GM19025 (cell line): Measurements from ENCODE around the gene SLC25A51.

ENCODE experiments used
- ATAC-seq: cut with Tn5 transposase; IDR thresholded peaks from one replicate; pipeline ENCODE4 v1.9.1; 2021; ENCODE audit warnings: mild to moderate bottlenecking, low read depth, moderate library complexity; ENCODE audit not compliant: unreplicated experiment

The SLC25A51 gene

GRCh38 chr9:37937366-37937765 is 33.4 kb upstream of the SLC25A51 start:
- ATAC-seq = no peak

- no peak for ATAC-seq
Measured at GRCh38 chr9:37936965-37937364, 33.0 kb upstream of the SLC25A51 start.

DNA sequence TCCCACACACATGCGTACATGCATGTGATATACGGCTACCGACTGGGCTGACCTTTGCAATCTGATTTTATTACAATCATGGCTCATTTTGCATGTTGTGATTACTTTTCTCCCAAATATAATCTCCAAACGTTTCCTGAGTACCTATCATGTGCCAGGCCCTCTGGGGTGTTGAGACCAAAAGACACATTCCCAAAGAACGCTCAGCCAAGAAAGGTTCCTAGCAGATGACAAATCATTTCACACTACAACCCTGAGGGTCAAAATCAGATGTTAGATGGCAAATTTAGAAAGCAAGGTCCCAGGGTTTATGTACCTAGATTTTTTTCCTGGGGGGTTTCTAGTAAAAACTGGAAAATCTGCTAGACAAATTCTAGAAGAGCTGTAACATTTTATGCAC is 32.4 kb upstream of the SLC25A51 start:
- no peak for ATAC-seq

- ATAC-seq = no peak
Measured at GRCh38 chr9:37935096-37935495, 31.2 kb upstream of the SLC25A51 start.

DNA sequence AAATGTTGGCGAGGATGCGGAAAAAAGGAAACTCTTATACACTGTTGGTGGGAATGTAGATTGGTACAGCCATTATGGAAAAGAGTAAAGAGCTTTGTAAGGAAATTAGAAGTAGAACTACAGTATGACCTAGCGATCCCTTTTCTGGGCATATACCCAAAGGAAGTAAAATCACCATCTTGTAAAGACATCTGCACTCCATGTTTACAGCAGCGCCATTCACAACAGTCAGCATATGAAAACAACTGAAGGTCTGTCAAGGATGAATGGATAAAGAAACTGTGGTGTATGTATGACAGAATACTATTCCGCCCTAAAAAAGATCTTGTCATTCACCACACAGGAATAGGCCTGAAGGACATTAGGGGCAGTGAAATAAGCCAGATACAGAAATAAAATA is 27.7 kb upstream of the SLC25A51 start:
- no peak for ATAC-seq

GRCh38 chr9:37929441-37929895 is 25.5 kb upstream of the SLC25A51 start:
- no peak for ATAC-seq

DNA sequence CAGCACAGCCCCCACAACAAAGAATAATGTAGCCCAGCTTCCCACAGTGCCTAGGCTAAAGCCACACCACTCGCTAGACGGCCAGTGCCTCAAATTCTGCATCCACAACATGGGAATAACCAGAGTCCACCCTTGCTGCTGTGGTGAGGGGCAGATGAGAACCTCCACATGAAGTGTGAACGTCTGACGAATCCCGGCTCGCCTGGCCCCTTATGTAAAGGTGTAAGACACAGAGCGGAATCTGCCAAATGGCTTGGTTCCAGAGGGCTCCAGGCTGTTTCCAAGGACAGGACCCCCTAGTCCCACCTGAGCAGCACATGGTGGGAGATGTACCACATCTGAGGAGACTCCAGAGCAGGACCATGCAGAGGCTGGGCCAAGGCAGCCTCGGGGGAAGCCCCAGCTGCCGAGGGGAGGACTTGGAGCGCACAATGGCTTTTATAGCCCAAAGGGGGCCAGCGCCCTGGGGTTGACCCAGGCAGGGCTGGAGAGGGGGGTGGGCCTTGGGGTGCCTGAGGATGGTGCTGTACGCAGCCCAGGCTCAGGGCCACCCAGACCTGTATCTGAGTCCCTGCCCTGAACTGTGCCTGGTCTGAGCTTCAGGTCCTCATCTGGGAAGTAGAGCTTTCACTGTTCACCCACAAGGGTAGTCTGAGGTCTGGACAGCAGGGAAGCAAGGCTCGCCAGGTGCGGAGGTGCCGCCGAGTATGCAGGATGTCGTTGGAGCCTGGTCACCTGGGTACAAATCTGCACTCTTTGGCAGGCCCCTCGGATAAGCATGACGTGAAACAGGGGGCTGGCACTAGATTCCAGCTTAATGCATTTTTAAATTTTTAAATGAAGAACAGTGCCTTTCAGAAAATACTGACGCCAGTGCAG is 24.9 kb upstream of the SLC25A51 start:
- no peak for ATAC-seq

- no peak for ATAC-seq
Measured at GRCh38 chr9:37927601-37928551, 23.9 kb upstream of the SLC25A51 start.

GRCh38 chr9:37927132-37927531 is 23.2 kb upstream of the SLC25A51 start:
- no peak for ATAC-seq

DNA sequence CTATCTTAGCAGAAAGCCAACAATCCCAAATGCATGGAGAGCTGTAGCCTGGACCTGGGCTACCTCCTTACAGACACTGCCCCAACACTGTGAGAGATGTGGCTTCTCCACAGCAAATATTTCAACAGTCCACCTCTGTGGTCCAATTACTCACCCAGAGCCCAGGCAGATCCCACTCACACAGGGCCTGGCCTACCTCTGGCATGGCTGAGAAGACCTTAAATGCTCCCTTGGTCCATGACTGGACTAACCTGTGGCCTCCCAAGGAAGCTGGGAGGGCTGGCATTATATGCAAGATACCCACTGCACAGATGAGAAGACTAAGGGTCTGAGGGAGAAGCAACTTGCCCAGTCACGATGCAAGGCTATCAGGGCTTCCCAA is 22.8 kb upstream of the SLC25A51 start:
- no peak for ATAC-seq

- ATAC-seq = no peak
Measured at GRCh38 chr9:37925786-37926736, 22.1 kb upstream of the SLC25A51 start.

DNA sequence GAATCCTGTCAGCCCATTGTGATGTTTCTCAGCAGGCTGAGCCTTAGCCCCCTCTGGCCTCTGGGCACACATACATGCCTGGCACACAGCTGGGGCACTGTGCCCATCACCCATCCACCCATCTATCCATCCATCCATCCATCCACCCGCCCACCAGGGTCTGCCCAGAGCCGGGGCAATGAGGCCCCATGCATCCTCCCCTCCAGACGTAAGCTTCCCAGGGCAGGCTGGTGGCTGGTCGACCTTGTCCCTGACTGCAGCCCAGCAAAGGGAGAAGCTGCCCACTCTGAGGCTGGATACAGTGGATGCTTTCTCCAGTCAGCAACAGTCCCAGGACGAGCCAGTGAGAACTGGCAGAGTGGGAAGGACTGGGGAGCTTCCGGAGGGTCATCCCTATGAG is 21.1 kb upstream of the SLC25A51 start:
- ATAC-seq = no peak

GRCh38 chr9:37924538-37924937 is 20.6 kb upstream of the SLC25A51 start:
- ATAC-seq = no peak

- ATAC-seq = no peak
Measured at GRCh38 chr9:37923796-37924427, 20.0 kb upstream of the SLC25A51 start.

- no peak for ATAC-seq
Measured at GRCh38 chr9:37923118-37923795, 19.3 kb upstream of the SLC25A51 start.

- ATAC-seq = no peak
Measured at GRCh38 chr9:37922363-37923117, 18.6 kb upstream of the SLC25A51 start.

DNA sequence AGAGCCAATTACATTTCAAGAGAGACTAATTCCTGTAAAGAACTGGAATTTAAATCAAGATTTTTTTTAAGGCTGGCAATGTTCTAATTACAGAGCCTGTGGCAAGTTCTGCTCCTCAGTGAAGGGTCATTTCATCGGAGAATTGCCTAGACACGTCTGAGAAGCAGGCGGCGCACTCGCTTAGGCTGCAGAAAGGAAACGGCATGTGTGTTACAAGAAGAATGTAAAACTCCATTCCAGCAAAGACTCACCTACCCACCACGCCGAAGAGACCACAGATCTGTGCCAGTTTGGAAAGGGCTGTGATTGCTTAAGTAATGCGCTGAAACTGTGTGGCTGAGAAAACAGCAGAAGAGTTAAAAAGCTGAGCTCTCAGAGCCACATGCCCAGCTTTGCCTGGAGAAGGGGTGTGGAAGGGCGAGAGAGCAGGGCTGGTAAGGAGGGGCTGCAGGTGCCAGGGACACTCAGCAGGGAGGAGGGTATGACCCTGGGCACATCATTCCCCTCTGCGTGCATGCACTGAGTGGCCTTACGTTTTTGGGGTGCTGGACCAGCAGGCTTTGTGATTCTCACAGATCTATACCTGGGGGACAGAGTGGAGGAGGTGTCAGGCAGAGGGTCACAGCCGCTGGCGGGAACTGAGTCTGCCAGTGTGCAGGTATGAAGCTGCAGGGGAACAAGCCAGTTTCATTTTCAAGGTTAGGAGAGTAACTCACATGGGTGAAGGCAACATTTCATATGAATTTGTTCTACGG is 17.8 kb upstream of the SLC25A51 start:
- ATAC-seq = no peak

GRCh38 chr9:37921168-37921510 is 17.2 kb upstream of the SLC25A51 start:
- no peak for ATAC-seq
